GM12875 (cell line): ENCODE results near the gene COX15.
A peak's percentile ranks its signal among the peaks of the same experiment; 100 is the strongest.

Experiments
- H3K4me3 ChIP-seq: one replicate; pipeline ENCODE4 v1.5.1; 2011; ENCODE audit warnings: low read depth, low read length, control low read depth
- CTCF ChIP-seq: IDR thresholded peaks from 2 replicates; pipeline ENCODE4 v1.5.1; 2011; ENCODE audit warnings: low read depth, mild to moderate bottlenecking, control low read depth, inconsistent platforms, low read length, moderate library complexity, borderline replicate concordance; ENCODE audit not compliant: insufficient read depth

COX15 gene

GRCh38 chr10:99714446-99714845 is 17.5 kb downstream of the COX15 start:
- no peak for TF ChIP-seq CTCF
- H3K4me3 ChIP-seq: no peak overlapping the region

GRCh38 chr10:99711129-99711719 is 20.7 kb downstream of the COX15 start:
- peak; percentile 44; the same call in 1 of the 2 replicates for TF ChIP-seq CTCF
- no peak overlapping the region for H3K4me3 ChIP-seq

GRCh38 chr10:99709480-99710229 is 22.3 kb downstream of the COX15 start:
- TF ChIP-seq CTCF: no peak
- H3K4me3 ChIP-seq: no peak overlapping the region

- no peak overlapping the region for H3K4me3 ChIP-seq
- no peak for TF ChIP-seq CTCF
Measured at GRCh38 chr10:99708428-99709012, 23.4 kb downstream of the COX15 start.

GRCh38 chr10:99700649-99701048 is 31.3 kb downstream of the COX15 start:
- H3K4me3 ChIP-seq: no peak overlapping the region
- no peak for TF ChIP-seq CTCF

- TF ChIP-seq CTCF: peak; percentile 20; the same call in 1 of the 2 replicates
- no peak overlapping the region for H3K4me3 ChIP-seq
Measured at GRCh38 chr10:99698504-99699080, 33.3 kb downstream of the COX15 start.
